ENCODE results near the gene C22orf39. TPM values are rescaled to one million over a fixed set of nuclear protein-coding genes. Genes with fewer than 3 reads are reported as not detected.
A peak's percentile ranks its signal among the peaks of the same experiment; 100 is the strongest.

Gene C22orf39
- polyA plus RNA-seq, 1 of the 3 experiments (the other 2 are of a cell fraction): 17.7 TPM

- H3K9ac ChIP-seq: no peak overlapping the region
- H3K9me2 ChIP-seq: no peaks in the 10 kb centered on the region
- H3K27me3 ChIP-seq (ENCODE audit: insufficient read depth): no peaks in the 10 kb centered on the region
- H3F3A ChIP-seq (replicated peaks; ENCODE audit: insufficient read depth): no peaks in the 10 kb centered on the region
- peak overlapping the region in 1 of 2 experiments; percentile 19; a peak in 1 of 4 replicates for H3K27ac ChIP-seq (ENCODE audit: low read depth in 2 of 2, low read length in 1 of 2)
- WGBS (ENCODE audit: low lambda C conversion rate): 97% methylated on average over 4 of the region's 6 CpGs
- TF ChIP-seq CTCF (IDR thresholded peaks at IDR 0.05): no peak
- TF ChIP-seq CHD2 (IDR thresholded peaks at IDR 0.05; ENCODE audit: low read length, partially characterized antibody): no peak
- TF ChIP-seq FOXJ3 (CRISPR knock-in tag; IDR thresholded peaks at IDR 0.05): no peak
- no peak for TF ChIP-seq GABPA (IDR thresholded peaks at IDR 0.05; ENCODE audit: low read depth)
- TF ChIP-seq, protein P1, sequence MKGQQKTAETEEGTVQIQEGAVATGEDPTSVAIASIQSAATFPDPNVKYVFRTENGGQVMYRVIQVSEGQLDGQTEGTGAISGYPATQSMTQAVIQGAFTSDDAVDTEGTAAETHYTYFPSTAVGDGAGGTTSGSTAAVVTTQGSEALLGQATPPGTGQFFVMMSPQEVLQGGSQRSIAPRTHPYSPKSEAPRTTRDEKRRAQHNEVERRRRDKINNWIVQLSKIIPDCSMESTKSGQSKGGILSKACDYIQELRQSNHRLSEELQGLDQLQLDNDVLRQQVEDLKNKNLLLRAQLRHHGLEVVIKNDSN (IDR thresholded peaks at IDR 0.05; ENCODE audit: borderline replicate concordance, low read depth): no peak
- no peak for TF ChIP-seq YY1 (IDR thresholded peaks at IDR 0.05; ENCODE audit: low read depth)
- TF ChIP-seq RCOR1 (IDR thresholded peaks at IDR 0.05; ENCODE audit: low read length): no peak
- TF ChIP-seq, protein P2, sequence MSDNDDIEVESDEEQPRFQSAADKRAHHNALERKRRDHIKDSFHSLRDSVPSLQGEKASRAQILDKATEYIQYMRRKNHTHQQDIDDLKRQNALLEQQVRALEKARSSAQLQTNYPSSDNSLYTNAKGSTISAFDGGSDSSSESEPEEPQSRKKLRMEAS (IDR thresholded peaks at IDR 0.05; ENCODE audit: low read depth): no peak
- TF ChIP-seq IRF3 (IDR thresholded peaks at IDR 0.05; ENCODE audit: low read depth, low read length): no peak
- TF ChIP-seq RXRA (IDR thresholded peaks at IDR 0.05; ENCODE audit: borderline replicate concordance, low read depth): no peak
- peaks cover 14% of the 10 kb centered on the region; the same call in 1 of the 2 replicates for H4K20me1 ChIP-seq (ENCODE audit: insufficient read depth)
- H3K36me3 ChIP-seq (replicated peaks in 1 of 2; ENCODE audit: control insufficient read depth in 1 of 2, insufficient read depth in 2 of 2, low read length in 1 of 2): peaks cover 28 to 32% of the 10 kb centered on the region in 2 experiments
- ChIA-PET CTCF (no interaction called here), POLR2A (no interaction called here)
- no peak overlapping the region for H3K4me2 ChIP-seq
- no peaks in the 10 kb centered on the region for H3K9me3 ChIP-seq
- no peak overlapping the region for H3K4me3 ChIP-seq (ENCODE audit: low read depth in 2 of 2, low read length in 1 of 2)
- peaks cover 57% of the 10 kb centered on the region for H3K79me2 ChIP-seq (ENCODE audit: insufficient read depth)
- DNase-seq: no peak
- H3K4me1 ChIP-seq (ENCODE audit: control insufficient read depth in 1 of 2, insufficient read depth in 2 of 2, low read depth in 1 of 2, low read length in 1 of 2): peaks cover 0 to 37% of the 10 kb centered on the region in 2 experiments; a peak in 2 of 4 replicates
- no peak overlapping the region for H2AFZ ChIP-seq (ENCODE audit: low read depth)
Measured at GRCh38 chr22:19410941-19411689, 36.4 kb downstream of the C22orf39 start.

Measured in SK-N-SH (cell line).